SK-N-MC (cell line): ENCODE results near the gene TRIM67.

Experiments
- DNase-seq: peaks from one replicate; pipeline ENCODE4 v3.0.0-alpha.2; 2011; ENCODE audit warnings: low read depth, low spot score
- H3K27ac ChIP-seq: fragments of 200-600 bp; sonication (generic); 2 replicates; pipeline ENCODE4 v1.5.1; 2016; ENCODE audit warnings: mixed run types
- H3K36me3 ChIP-seq: fragments of 200-600 bp; sonication (generic); 2 replicates; pipeline ENCODE4 v1.6.1; 2017; ENCODE audit warnings: antibody characterized with exemption, low read length, mixed read lengths; ENCODE audit not compliant: insufficient read depth
- H3K4me3 ChIP-seq: fragments of 200-600 bp; sonication (generic); 2 replicates; pipeline ENCODE4 v1.5.1; 2016
- H3K9ac ChIP-seq: fragments of 200-600 bp; sonication (generic); 2 replicates; pipeline ENCODE4 v1.8.0; 2017; ENCODE audit warnings: mixed run types, mixed read lengths; ENCODE audit not compliant: insufficient read length
- H3K9me3 ChIP-seq: fragments of 200-600 bp; sonication (generic); 2 replicates; pipeline ENCODE4 v1.6.1; 2017; ENCODE audit warnings: low read depth, mild to moderate bottlenecking, antibody characterized with exemption, low read length, moderate library complexity, mixed read lengths
- EZH2 ChIP-seq: fragments of 200-600 bp; sonication (generic); IDR thresholded peaks from one replicate; pipeline ENCODE4 v1.6.1; 2017; ENCODE audit warnings: antibody characterized with exemption
- FOXP2 ChIP-seq: optimal IDR thresholded peaks from 2 replicates; pipeline ENCODE3; 2011; ENCODE audit warnings: mild to moderate bottlenecking, moderate library complexity; ENCODE audit not compliant: insufficient read depth; ENCODE audit errors: extremely low read length, control extremely low read depth
- POLR2AphosphoS5 ChIP-seq: IDR thresholded peaks from 2 replicates; pipeline ENCODE4 v1.6.1; 2012; ENCODE audit warnings: mild to moderate bottlenecking, low read depth, low read length, borderline replicate concordance

The TRIM67 gene

GRCh38 chr1:231185391-231185790, 23.5 kb downstream of the TRIM67 start:
- no peak overlapping the region for H3K9ac ChIP-seq
- H3K9me3 ChIP-seq, result no peaks in the 10 kb centered on the region
- H3K27ac ChIP-seq, result no peak overlapping the region
- no peak overlapping the region for H3K4me3 ChIP-seq
- TF ChIP-seq FOXP2 (no peak), POLR2AphosphoS5 (no peak), EZH2 (no peak)
- DNase-seq, result no peak
- no peaks in the 10 kb centered on the region for H3K36me3 ChIP-seq

- Histone ChIP-seq H3K9me3 (no peaks in the 10 kb centered on the region), H3K27ac (no peak overlapping the region), H3K4me3 (no peak overlapping the region), H3K36me3 (no peaks in the 10 kb centered on the region), H3K9ac (no peak overlapping the region)
- DNase-seq, result no peak
- no peak for TF ChIP-seq FOXP2
- no peak for TF ChIP-seq EZH2
- no peak for TF ChIP-seq POLR2AphosphoS5
Measured at GRCh38 chr1:231186356-231187115, 24.7 kb downstream of the TRIM67 start.

DNA sequence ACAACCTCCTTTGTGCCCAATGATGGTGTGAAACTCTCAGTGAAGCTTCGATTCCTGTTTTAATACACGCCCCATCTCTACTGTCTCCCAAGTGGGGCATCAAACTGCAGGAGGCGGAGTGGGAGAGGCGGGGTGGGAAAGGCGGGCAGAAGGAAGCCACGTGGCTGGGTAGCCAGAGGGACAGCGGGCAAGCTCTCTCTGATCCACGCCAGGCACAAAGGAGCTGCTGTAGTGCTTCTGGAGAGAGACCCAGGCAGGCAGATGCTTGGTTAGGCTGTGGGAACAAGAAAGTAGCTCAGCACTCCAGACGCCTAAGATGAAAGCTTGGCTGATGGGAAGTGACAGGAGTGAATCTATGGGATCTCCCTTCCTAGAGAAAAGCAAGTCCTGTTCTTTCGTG, 25.7 kb downstream of the TRIM67 start:
- no peak for TF ChIP-seq POLR2AphosphoS5
- TF ChIP-seq EZH2, result no peak
- TF ChIP-seq FOXP2, result no peak

DNA sequence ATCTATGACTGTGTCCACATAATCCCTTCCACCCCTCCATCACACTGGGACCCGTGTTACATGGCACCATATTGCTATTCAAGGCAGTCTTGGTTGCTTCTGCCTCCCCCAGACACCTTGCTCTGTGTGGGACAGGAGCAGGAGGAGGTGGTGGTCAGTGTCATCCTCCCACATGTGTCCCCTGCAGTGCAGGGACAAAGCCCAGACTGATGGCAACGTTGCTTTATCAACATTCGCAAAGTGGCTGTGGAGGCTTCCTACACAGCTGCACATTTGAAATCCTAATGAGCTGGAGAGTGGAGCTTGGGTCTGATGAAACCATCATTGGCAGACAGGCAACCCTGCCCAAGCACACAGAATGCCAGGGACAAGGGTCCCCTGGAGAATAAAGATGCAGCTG, 26.2 kb downstream of the TRIM67 start:
- no peaks in the 10 kb centered on the region for H3K36me3 ChIP-seq
- no peak for DNase-seq
- no peak overlapping the region for H3K27ac ChIP-seq
- H3K9me3 ChIP-seq, result no peaks in the 10 kb centered on the region
- no peak overlapping the region for H3K4me3 ChIP-seq
- no peak overlapping the region for H3K9ac ChIP-seq
- TF ChIP-seq FOXP2, result no peak
- no peak for TF ChIP-seq POLR2AphosphoS5
- no peak for TF ChIP-seq EZH2

More for the DNA sequence above, 25.7 kb downstream of the TRIM67 start:
- Histone ChIP-seq H3K36me3 (no peaks in the 10 kb centered on the region), H3K9ac (no peak overlapping the region), H3K4me3 (no peak overlapping the region), H3K27ac (no peak overlapping the region), H3K9me3 (no peaks in the 10 kb centered on the region)
- DNase-seq, result no peak

- no peaks in the 10 kb centered on the region for H3K9me3 ChIP-seq
- no peak overlapping the region for H3K9ac ChIP-seq
- H3K36me3 ChIP-seq, result no peaks in the 10 kb centered on the region
Measured at GRCh38 chr1:231188768-231189167, 26.9 kb downstream of the TRIM67 start.

DNA sequence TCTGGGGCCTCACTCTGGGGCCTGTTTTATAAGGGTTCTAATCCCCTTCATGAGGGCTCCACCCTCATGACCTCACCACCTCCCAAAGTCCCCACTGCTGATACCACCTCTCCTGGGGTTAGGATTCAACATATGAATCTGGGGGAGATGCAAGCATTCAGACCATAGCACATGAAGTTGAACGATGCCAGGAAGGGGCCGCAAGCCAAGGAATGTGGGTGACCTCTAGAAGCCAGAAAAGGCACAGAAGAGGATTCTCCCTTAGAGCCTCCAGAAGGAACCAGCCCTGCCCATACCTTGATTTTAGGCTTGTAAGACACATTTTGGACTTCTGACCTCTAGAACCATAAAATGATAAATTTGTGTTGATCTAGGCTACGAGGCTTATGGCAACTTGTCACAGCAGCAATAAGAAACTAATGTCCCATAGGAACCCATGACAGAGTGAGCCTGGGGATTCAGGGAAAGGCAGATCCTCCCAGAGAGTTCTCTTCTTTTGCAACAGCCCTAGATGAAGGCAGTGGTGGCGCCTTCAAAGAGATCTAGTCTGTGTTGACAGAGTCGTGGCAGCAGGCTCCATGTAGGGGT, 27.9 kb downstream of the TRIM67 start:
- TF ChIP-seq POLR2AphosphoS5, result no peak
- no peak for TF ChIP-seq EZH2
- no peak for TF ChIP-seq FOXP2
- Histone ChIP-seq H3K36me3 (no peaks in the 10 kb centered on the region), H3K9me3 (no peaks in the 10 kb centered on the region), H3K9ac (no peak overlapping the region), H3K4me3 (no peak overlapping the region), H3K27ac (no peak overlapping the region)
- DNase-seq, result no peak

More at GRCh38 chr1:231188768-231189167, 26.9 kb downstream of the TRIM67 start:
- Histone ChIP-seq H3K27ac (no peak overlapping the region), H3K4me3 (no peak overlapping the region)
- TF ChIP-seq FOXP2 (no peak), EZH2 (no peak), POLR2AphosphoS5 (no peak)
- DNase-seq, result no peak

- H3K36me3 ChIP-seq, result no peaks in the 10 kb centered on the region
- H3K27ac ChIP-seq, result no peak overlapping the region
- H3K9me3 ChIP-seq, result no peaks in the 10 kb centered on the region
- H3K4me3 ChIP-seq, result no peak overlapping the region
- no peak for TF ChIP-seq POLR2AphosphoS5
- DNase-seq, result no peak
- H3K9ac ChIP-seq, result no peak overlapping the region
Measured at GRCh38 chr1:231190456-231190855, 28.6 kb downstream of the TRIM67 start.

DNA sequence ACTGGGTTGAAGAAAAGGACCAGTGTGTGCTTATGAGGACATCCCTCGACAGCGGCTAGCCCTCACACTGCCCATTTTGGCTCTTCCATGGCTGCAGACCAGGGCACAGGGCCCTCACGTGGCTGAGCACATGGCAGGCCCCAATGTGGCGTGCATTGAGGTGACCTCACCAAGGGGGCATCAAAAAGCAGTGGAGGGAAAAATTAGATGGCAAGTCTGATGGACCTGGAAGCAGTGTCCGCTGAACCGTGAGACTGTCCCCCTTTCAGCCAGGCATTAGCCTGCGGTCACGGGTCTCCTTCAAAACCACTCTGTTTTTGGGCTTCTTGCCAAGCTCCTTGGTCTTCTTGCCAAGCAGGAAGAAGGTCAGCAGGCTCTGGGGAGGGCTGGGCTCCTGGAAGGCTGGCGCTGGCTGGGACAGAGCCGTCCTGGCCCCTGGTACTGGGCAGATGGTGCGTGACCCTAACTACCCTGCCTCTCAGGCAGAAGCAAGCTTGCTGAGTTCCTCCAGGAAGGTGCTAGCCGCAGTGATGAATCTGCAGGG, 30.8 kb downstream of the TRIM67 start:
- TF ChIP-seq POLR2AphosphoS5 (no peak), EZH2 (no peak), FOXP2 (no peak)
- H3K36me3 ChIP-seq, result no peaks in the 10 kb centered on the region
- DNase-seq, result no peak
- H3K9ac ChIP-seq, result no peak overlapping the region
- no peak overlapping the region for H3K27ac ChIP-seq
- no peaks in the 10 kb centered on the region for H3K9me3 ChIP-seq
- no peak overlapping the region for H3K4me3 ChIP-seq
